HEK293 (cell line): ENCODE results near the gene PIK3R5.

Source experiments
- CTCF ChIA-PET: fragments of 350-600 bp; formaldehyde crosslinking; extraction: SDS; loops from one replicate; lab custom pipeline; 2021; ENCODE audit warnings: antibody characterized with exemption; lab: Yijun Ruan, JAX
- POLR2A ChIA-PET: fragments of 300-600 bp; formaldehyde crosslinking; extraction: SDS; loops from one replicate; lab custom pipeline; 2020; ENCODE audit warnings: antibody characterized with exemption, inconsistent platforms; lab: Yijun Ruan, JAX
- H3K27ac ChIP-seq: fragments of 200-500 bp; sonication (Bioruptor generic); 2 replicates; pipeline ENCODE4 v1.5.1; 2014; ENCODE audit warnings: low read depth, low read length, control low read depth, inconsistent platforms; ENCODE audit errors: extremely low read depth
- H3K36me3 ChIP-seq, 2 experiments: fragments of 200-500 bp in 1 of 2; sonication (Bioruptor generic) in 1 of 2; 1 replicate in 1 of 2; 2 replicates in 1 of 2; pipeline ENCODE4 v1.5.1; 2014 to 2017; ENCODE audit warnings: inconsistent platforms in 2 of 2, low read length in 2 of 2; ENCODE audit not compliant: control insufficient read depth in 2 of 2, insufficient read depth in 1 of 2
- H3K4me1 ChIP-seq: fragments of 200-500 bp; sonication (Bioruptor generic); 2 replicates; pipeline ENCODE4 v1.5.1; 2014; ENCODE audit warnings: mild to moderate bottlenecking, low read length, inconsistent platforms; ENCODE audit not compliant: control insufficient read depth, insufficient read depth
- H3K4me3 ChIP-seq: 2 replicates; pipeline ENCODE4 v1.5.1; 2011; ENCODE audit warnings: low read depth, mild to moderate bottlenecking, control low read depth, low read length, moderate library complexity
- H3K9me3 ChIP-seq: fragments of 200-500 bp; sonication (Bioruptor generic); 2 replicates; pipeline ENCODE4 v1.5.1; 2014; ENCODE audit warnings: low read depth, low read length, inconsistent platforms; ENCODE audit not compliant: control insufficient read depth, insufficient read depth
- ATF2 ChIP-seq: fragments of 450-650 bp; formaldehyde crosslinking; IDR thresholded peaks from 2 replicates; pipeline ENCODE4 v1.5.1; 2016; ENCODE audit warnings: missing biosample characterization, missing genetic modification characterization, low read depth
- EGR2 ChIP-seq: fragments of 450-650 bp; formaldehyde crosslinking; IDR thresholded peaks from 2 replicates; pipeline ENCODE4 v1.5.1; 2016; ENCODE audit warnings: low read depth, missing biosample characterization, missing genetic modification characterization
- ELK4 ChIP-seq: IDR thresholded peaks from 2 replicates; pipeline ENCODE4 v1.6.1; 2011; ENCODE audit warnings: mild to moderate bottlenecking, low read depth, low read length, borderline replicate concordance
- GLIS1 ChIP-seq: fragments of 450-650 bp; formaldehyde crosslinking; IDR thresholded peaks from 2 replicates; pipeline ENCODE4 v1.5.1; 2016; ENCODE audit warnings: missing biosample characterization, missing genetic modification characterization
- GLIS2 ChIP-seq: fragments of 450-650 bp; formaldehyde crosslinking; IDR thresholded peaks from 2 replicates; pipeline ENCODE4 v1.5.1; 2016; ENCODE audit warnings: missing biosample characterization, missing genetic modification characterization
- KLF8 ChIP-seq: fragments of 450-650 bp; formaldehyde crosslinking; IDR thresholded peaks from 2 replicates; pipeline ENCODE4 v1.5.1; 2016; ENCODE audit warnings: missing biosample characterization, missing genetic modification characterization
- PBX3 ChIP-seq: sonication (generic); formaldehyde crosslinking; IDR thresholded peaks from 2 replicates; pipeline ENCODE4 v1.8.1; 2022; ENCODE audit warnings: mild to moderate bottlenecking, moderate library complexity, missing genetic modification reagents
- SCRT2 ChIP-seq: fragments of 450-650 bp; formaldehyde crosslinking; IDR thresholded peaks from 2 replicates; pipeline ENCODE4 v1.5.1; 2016; ENCODE audit warnings: missing biosample characterization, missing genetic modification characterization
- SETDB1 ChIP-seq: IDR thresholded peaks from one replicate; pipeline ENCODE4 v1.6.1; 2017; ENCODE audit warnings: mild to moderate bottlenecking, low read length, moderate library complexity, mixed read lengths; ENCODE audit not compliant: insufficient read length
- TRIM28 ChIP-seq: IDR thresholded peaks from 2 replicates; pipeline ENCODE4 v1.6.1; 2011; ENCODE audit warnings: low read length, control low read depth, borderline replicate concordance
- ZBTB21 ChIP-seq: fragments of 450-650 bp; formaldehyde crosslinking; IDR thresholded peaks from 2 replicates; pipeline ENCODE4 v1.5.1; 2017; ENCODE audit warnings: missing biosample characterization, missing genetic modification characterization
- ZEB2 ChIP-seq: fragments of 450-650 bp; formaldehyde crosslinking; IDR thresholded peaks from 2 replicates; pipeline ENCODE4 v1.5.1; 2016; ENCODE audit warnings: missing biosample characterization, missing genetic modification characterization
- ZIC2 ChIP-seq: fragments of 450-650 bp; formaldehyde crosslinking; IDR thresholded peaks from 2 replicates; pipeline ENCODE4 v1.5.1; 2016; ENCODE audit warnings: missing biosample characterization, missing genetic modification characterization
- ZNF138 ChIP-seq: fragments of 450-650 bp; formaldehyde crosslinking; IDR thresholded peaks from 2 replicates; pipeline ENCODE4 v1.5.1; 2016; ENCODE audit warnings: missing biosample characterization, missing genetic modification characterization, borderline replicate concordance
- ZNF16 ChIP-seq: fragments of 450-650 bp; formaldehyde crosslinking; IDR thresholded peaks from 2 replicates; pipeline ENCODE4 v1.5.1; 2016; ENCODE audit warnings: low read depth, missing biosample characterization, missing genetic modification characterization
- ZNF280D ChIP-seq: fragments of 450-650 bp; formaldehyde crosslinking; IDR thresholded peaks from 2 replicates; pipeline ENCODE4 v1.5.1; 2016; ENCODE audit warnings: missing biosample characterization, missing genetic modification characterization
- ZNF335 ChIP-seq: fragments of 450-650 bp; formaldehyde crosslinking; conservative IDR thresholded peaks from 2 replicates; pipeline ENCODE4 v1.5.1; 2016; ENCODE audit warnings: missing biosample characterization, missing genetic modification characterization
- ZNF398 ChIP-seq: fragments of 450-650 bp; formaldehyde crosslinking; IDR thresholded peaks from 2 replicates; pipeline ENCODE4 v1.5.1; 2017; ENCODE audit warnings: missing biosample characterization, missing genetic modification characterization
- ZNF529 ChIP-seq: fragments of 450-650 bp; formaldehyde crosslinking; IDR thresholded peaks from 2 replicates; pipeline ENCODE4 v1.5.1; 2017; ENCODE audit warnings: missing genetic modification characterization, missing biosample characterization; ENCODE audit not compliant: insufficient replicate concordance
- ZNF530 ChIP-seq: fragments of 450-650 bp; formaldehyde crosslinking; IDR thresholded peaks from 2 replicates; pipeline ENCODE4 v1.5.1; 2016; ENCODE audit warnings: low read depth, missing biosample characterization, missing genetic modification characterization
- ZNF629 ChIP-seq: fragments of 450-650 bp; formaldehyde crosslinking; IDR thresholded peaks from 2 replicates; pipeline ENCODE4 v1.5.1; 2017; ENCODE audit warnings: missing biosample characterization, missing genetic modification characterization
- ZNF660 ChIP-seq: fragments of 450-650 bp; IDR thresholded peaks from 2 replicates; pipeline ENCODE4 v1.5.1; 2018; ENCODE audit warnings: missing biosample characterization, mild to moderate bottlenecking, missing genetic modification characterization
- ZNF837 ChIP-seq: fragments of 450-650 bp; formaldehyde crosslinking; IDR thresholded peaks from 2 replicates; pipeline ENCODE4 v1.5.1; 2016; ENCODE audit warnings: missing biosample characterization, missing genetic modification characterization
- TF ChIP-seq, protein P1 (sequence below): fragments of 450-650 bp; formaldehyde crosslinking; IDR thresholded peaks from 2 replicates; pipeline ENCODE4 v1.5.1; 2016; ENCODE audit warnings: missing biosample characterization, missing genetic modification characterization

PIK3R5 gene

GRCh38 chr17:8928347-8928746 lies 37.2 kb downstream of the PIK3R5 start:
- Histone ChIP-seq H3K9me3 (no peaks in the 10 kb centered on the region), H3K36me3 (no peaks in the 10 kb centered on the region), H3K4me1 (no peaks in the 10 kb centered on the region), H3K27ac (no peak overlapping the region), H3K4me3 (no peak overlapping the region)
- TF ChIP-seq GLIS2 (tag by site-specific recombination) (no peak), SETDB1 (peak; percentile 93), TRIM28 (peak; percentile 93), ZNF280D (tag by site-specific recombination) (peak; percentile 65; the same call in 1 of the 2 replicates), ZNF335 (tag by site-specific recombination) (no peak)
- ChIA-PET POLR2A (no interaction called here), CTCF (interaction anchor here (0.6 kb wide), 1 partner anchor 171 kb away, joined by 3 read pairs; no protein-coding TSS in a partner anchor)

DNA sequence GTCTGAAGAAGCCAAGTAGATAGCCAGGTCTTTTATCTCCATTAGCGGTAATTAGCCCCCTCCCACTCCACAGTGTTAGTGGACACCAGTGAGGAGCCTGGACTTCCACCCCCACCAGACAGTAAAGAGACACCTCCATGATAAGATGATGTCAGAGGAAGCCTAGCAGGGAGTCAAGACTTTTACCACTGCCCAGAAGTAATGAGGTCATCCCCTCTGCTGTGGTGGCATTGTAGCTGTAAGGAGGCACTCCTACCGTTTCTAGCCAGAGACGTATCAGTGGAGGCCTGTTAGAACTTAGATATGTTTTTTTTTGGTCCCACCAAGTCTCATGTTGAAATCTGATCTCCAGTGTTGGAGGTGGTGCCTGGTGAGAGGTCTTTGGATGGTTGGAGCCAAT lies 38.1 kb downstream of the PIK3R5 start:
- CTCF ChIA-PET: interaction anchor here (0.6 kb wide), 1 partner anchor 1125 kb away, joined by 4 read pairs; no protein-coding TSS in a partner anchor

More for the DNA sequence above, 38.1 kb downstream of the PIK3R5 start:
- no peaks in the 10 kb centered on the region for H3K36me3 ChIP-seq
- POLR2A ChIA-PET: no interaction called here
- no peak overlapping the region for H3K4me3 ChIP-seq
- no peaks in the 10 kb centered on the region for H3K9me3 ChIP-seq
- TF ChIP-seq ZNF398 (no peak), ATF2 (peak; percentile 60; the same call in 1 of the 2 replicates), ZNF837 (tag by site-specific recombination) (no peak), SCRT2 (tag by site-specific recombination) (no peak), ZNF138 (tag by site-specific recombination) (no peak), ZNF530 (tag by site-specific recombination) (no peak), ZNF660 (tag by site-specific recombination) (0 out of 2 replicates have a peak, but pooled peaks have one; percentile 19), ZNF16 (tag by site-specific recombination) (no peak), GLIS1 (peak; percentile 46), ZIC2 (peak; percentile 33), KLF8 (tag by site-specific recombination) (no peak), EGR2 (tag by site-specific recombination) (0 out of 2 replicates have a peak, but pooled peaks have one; percentile 10), ZNF629 (tag by site-specific recombination) (peak; percentile 40; the same call in 1 of the 2 replicates), ZNF529 (tag by site-specific recombination) (no peak), ZBTB21 (tag by site-specific recombination) (peak; percentile 83), ELK4 (no peak), ZEB2 (no peak), PBX3 (CRISPR knock-in tag) (no peak)
- TF ChIP-seq, protein P1, sequence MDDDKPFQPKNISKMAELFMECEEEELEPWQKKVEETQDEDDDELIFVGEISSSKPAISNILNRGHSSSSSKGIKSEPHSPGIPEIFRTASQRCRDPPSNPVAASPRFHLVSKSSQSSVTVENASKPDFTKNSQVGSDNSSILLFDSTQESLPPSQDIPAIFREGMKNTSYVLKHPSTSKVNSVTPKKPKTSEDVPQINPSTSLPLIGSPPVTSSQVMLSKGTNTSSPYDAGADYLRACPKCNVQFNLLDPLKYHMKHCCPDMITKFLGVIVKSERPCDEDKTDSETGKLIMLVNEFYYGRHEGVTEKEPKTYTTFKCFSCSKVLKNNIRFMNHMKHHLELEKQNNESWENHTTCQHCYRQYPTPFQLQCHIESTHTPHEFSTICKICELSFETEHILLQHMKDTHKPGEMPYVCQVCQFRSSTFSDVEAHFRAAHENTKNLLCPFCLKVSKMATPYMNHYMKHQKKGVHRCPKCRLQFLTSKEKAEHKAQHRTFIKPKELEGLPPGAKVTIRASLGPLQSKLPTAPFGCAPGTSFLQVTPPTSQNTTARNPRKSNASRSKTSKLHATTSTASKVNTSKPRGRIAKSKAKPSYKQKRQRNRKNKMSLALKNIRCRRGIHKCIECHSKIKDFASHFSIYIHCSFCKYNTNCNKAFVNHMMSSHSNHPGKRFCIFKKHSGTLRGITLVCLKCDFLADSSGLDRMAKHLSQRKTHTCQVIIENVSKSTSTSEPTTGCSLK (tag by site-specific recombination): no peak
- H3K4me1 ChIP-seq: no peaks in the 10 kb centered on the region
- no peak overlapping the region for H3K27ac ChIP-seq
